HEK293 (cell line): Measurements from ENCODE around the gene ACTR1A.
A peak's percentile ranks its signal among the peaks of the same experiment; 100 is the strongest.

Experiments used
- CTCF ChIA-PET: fragments of 350-600 bp; formaldehyde crosslinking; extraction: SDS; loops from one replicate; lab custom pipeline; 2021; ENCODE audit warnings: antibody characterized with exemption; lab: Yijun Ruan, JAX
- POLR2A ChIA-PET: fragments of 300-600 bp; formaldehyde crosslinking; extraction: SDS; loops from one replicate; lab custom pipeline; 2020; ENCODE audit warnings: antibody characterized with exemption, inconsistent platforms; lab: Yijun Ruan, JAX
- H3K27ac ChIP-seq: fragments of 200-500 bp; sonication (Bioruptor generic); 2 replicates; pipeline ENCODE4 v1.5.1; 2014; ENCODE audit warnings: low read depth, low read length, control low read depth, inconsistent platforms; ENCODE audit errors: extremely low read depth
- H3K36me3 ChIP-seq, 2 experiments: fragments of 200-500 bp in 1 of 2; sonication (Bioruptor generic) in 1 of 2; 1 replicate in 1 of 2; 2 replicates in 1 of 2; pipeline ENCODE4 v1.5.1; 2014 to 2017; ENCODE audit warnings: inconsistent platforms in 2 of 2, low read length in 2 of 2; ENCODE audit not compliant: control insufficient read depth in 2 of 2, insufficient read depth in 1 of 2
- H3K4me1 ChIP-seq: fragments of 200-500 bp; sonication (Bioruptor generic); 2 replicates; pipeline ENCODE4 v1.5.1; 2014; ENCODE audit warnings: mild to moderate bottlenecking, low read length, inconsistent platforms; ENCODE audit not compliant: control insufficient read depth, insufficient read depth
- H3K4me3 ChIP-seq: 2 replicates; pipeline ENCODE4 v1.5.1; 2011; ENCODE audit warnings: low read depth, mild to moderate bottlenecking, control low read depth, low read length, moderate library complexity
- H3K9me3 ChIP-seq: fragments of 200-500 bp; sonication (Bioruptor generic); 2 replicates; pipeline ENCODE4 v1.5.1; 2014; ENCODE audit warnings: low read depth, low read length, inconsistent platforms; ENCODE audit not compliant: control insufficient read depth, insufficient read depth
- EGR2 ChIP-seq: fragments of 450-650 bp; formaldehyde crosslinking; IDR thresholded peaks from 2 replicates; pipeline ENCODE4 v1.5.1; 2016; ENCODE audit warnings: low read depth, missing biosample characterization, missing genetic modification characterization
- GFI1B ChIP-seq: fragments of 450-650 bp; formaldehyde crosslinking; IDR thresholded peaks from 2 replicates; pipeline ENCODE4 v1.5.1; 2016; ENCODE audit warnings: missing biosample characterization, missing genetic modification characterization
- KLF16 ChIP-seq: fragments of 450-650 bp; formaldehyde crosslinking; IDR thresholded peaks from 2 replicates; pipeline ENCODE4 v1.5.1; 2017; ENCODE audit warnings: missing biosample characterization, missing genetic modification characterization
- KLF8 ChIP-seq: fragments of 450-650 bp; formaldehyde crosslinking; IDR thresholded peaks from 2 replicates; pipeline ENCODE4 v1.5.1; 2016; ENCODE audit warnings: missing biosample characterization, missing genetic modification characterization
- MEIS1 ChIP-seq: sonication (generic); formaldehyde crosslinking; IDR thresholded peaks from 2 replicates; pipeline ENCODE4 v1.8.1; 2022; ENCODE audit warnings: missing genetic modification reagents, mild to moderate bottlenecking, borderline replicate concordance
- OVOL3 ChIP-seq: fragments of 450-650 bp; formaldehyde crosslinking; IDR thresholded peaks from 2 replicates; pipeline ENCODE4 v1.5.1; 2016; ENCODE audit warnings: missing biosample characterization, missing genetic modification characterization
- PRDM1 ChIP-seq: fragments of 450-650 bp; formaldehyde crosslinking; IDR thresholded peaks from 2 replicates; pipeline ENCODE4; 2016; ENCODE audit warnings: missing biosample characterization, missing genetic modification characterization
- SP2 ChIP-seq: fragments of 450-650 bp; formaldehyde crosslinking; IDR thresholded peaks from 2 replicates; pipeline ENCODE4 v1.5.1; 2016; ENCODE audit warnings: missing biosample characterization, missing genetic modification characterization
- WT1 ChIP-seq: fragments of 450-650 bp; formaldehyde crosslinking; IDR thresholded peaks from 2 replicates; pipeline ENCODE4 v1.5.1; 2016; ENCODE audit warnings: missing biosample characterization, missing genetic modification characterization
- ZBTB1 ChIP-seq: fragments of 450-650 bp; formaldehyde crosslinking; IDR thresholded peaks from 2 replicates; pipeline ENCODE4 v1.5.1; 2016; ENCODE audit warnings: missing biosample characterization, missing genetic modification characterization
- ZNF10 ChIP-seq: fragments of 450-650 bp; formaldehyde crosslinking; IDR thresholded peaks from 2 replicates; pipeline ENCODE4 v1.5.1; 2017; ENCODE audit warnings: missing biosample characterization, missing genetic modification characterization
- ZNF175 ChIP-seq: fragments of 450-650 bp; formaldehyde crosslinking; IDR thresholded peaks from 2 replicates; pipeline ENCODE4 v1.5.1; 2016; ENCODE audit warnings: missing biosample characterization, missing genetic modification characterization
- ZNF184 ChIP-seq: fragments of 450-650 bp; IDR thresholded peaks from 2 replicates; pipeline ENCODE4 v1.5.1; 2018; ENCODE audit warnings: missing biosample characterization, mild to moderate bottlenecking, missing genetic modification characterization
- ZNF529 ChIP-seq: fragments of 450-650 bp; formaldehyde crosslinking; IDR thresholded peaks from 2 replicates; pipeline ENCODE4 v1.5.1; 2017; ENCODE audit warnings: missing genetic modification characterization, missing biosample characterization; ENCODE audit not compliant: insufficient replicate concordance
- ZNF530 ChIP-seq: fragments of 450-650 bp; formaldehyde crosslinking; IDR thresholded peaks from 2 replicates; pipeline ENCODE4 v1.5.1; 2016; ENCODE audit warnings: low read depth, missing biosample characterization, missing genetic modification characterization
- ZNF544 ChIP-seq: fragments of 450-650 bp; formaldehyde crosslinking; IDR thresholded peaks from 2 replicates; pipeline ENCODE4 v1.5.0; 2017; ENCODE audit warnings: missing biosample characterization, missing genetic modification characterization
- ZNF560 ChIP-seq: fragments of 450-650 bp; formaldehyde crosslinking; IDR thresholded peaks from 2 replicates; pipeline ENCODE4 v1.5.1; 2017; ENCODE audit warnings: missing biosample characterization, missing genetic modification characterization, borderline replicate concordance
- ZNF701 ChIP-seq: fragments of 450-650 bp; formaldehyde crosslinking; IDR thresholded peaks from 2 replicates; pipeline ENCODE4 v1.5.1; 2016; ENCODE audit warnings: missing biosample characterization, missing genetic modification characterization
- TF ChIP-seq, protein P1 (sequence below): fragments of 450-650 bp; formaldehyde crosslinking; IDR thresholded peaks from 2 replicates; pipeline ENCODE4 v1.5.1; 2016; ENCODE audit warnings: missing biosample characterization, missing genetic modification characterization
- TF ChIP-seq, protein P2 (sequence below): fragments of 450-650 bp; formaldehyde crosslinking; IDR thresholded peaks from 2 replicates; pipeline ENCODE4 v1.5.1; 2016; ENCODE audit warnings: missing biosample characterization, missing genetic modification characterization
- TF ChIP-seq, protein P3 (sequence below): fragments of 450-650 bp; formaldehyde crosslinking; IDR thresholded peaks from 2 replicates; pipeline ENCODE4 v1.5.1; 2016; ENCODE audit warnings: missing biosample characterization, missing genetic modification characterization
- TF ChIP-seq, protein P4 (sequence below): fragments of 450-650 bp; formaldehyde crosslinking; IDR thresholded peaks from 2 replicates; pipeline ENCODE4 v1.5.1; 2016; ENCODE audit warnings: missing biosample characterization, missing genetic modification characterization
- TF ChIP-seq, protein P5 (sequence below): fragments of 450-650 bp; formaldehyde crosslinking; IDR thresholded peaks from 2 replicates; pipeline ENCODE4 v1.5.1; 2017; ENCODE audit warnings: missing biosample characterization, missing genetic modification characterization

ACTR1A gene

DNA sequence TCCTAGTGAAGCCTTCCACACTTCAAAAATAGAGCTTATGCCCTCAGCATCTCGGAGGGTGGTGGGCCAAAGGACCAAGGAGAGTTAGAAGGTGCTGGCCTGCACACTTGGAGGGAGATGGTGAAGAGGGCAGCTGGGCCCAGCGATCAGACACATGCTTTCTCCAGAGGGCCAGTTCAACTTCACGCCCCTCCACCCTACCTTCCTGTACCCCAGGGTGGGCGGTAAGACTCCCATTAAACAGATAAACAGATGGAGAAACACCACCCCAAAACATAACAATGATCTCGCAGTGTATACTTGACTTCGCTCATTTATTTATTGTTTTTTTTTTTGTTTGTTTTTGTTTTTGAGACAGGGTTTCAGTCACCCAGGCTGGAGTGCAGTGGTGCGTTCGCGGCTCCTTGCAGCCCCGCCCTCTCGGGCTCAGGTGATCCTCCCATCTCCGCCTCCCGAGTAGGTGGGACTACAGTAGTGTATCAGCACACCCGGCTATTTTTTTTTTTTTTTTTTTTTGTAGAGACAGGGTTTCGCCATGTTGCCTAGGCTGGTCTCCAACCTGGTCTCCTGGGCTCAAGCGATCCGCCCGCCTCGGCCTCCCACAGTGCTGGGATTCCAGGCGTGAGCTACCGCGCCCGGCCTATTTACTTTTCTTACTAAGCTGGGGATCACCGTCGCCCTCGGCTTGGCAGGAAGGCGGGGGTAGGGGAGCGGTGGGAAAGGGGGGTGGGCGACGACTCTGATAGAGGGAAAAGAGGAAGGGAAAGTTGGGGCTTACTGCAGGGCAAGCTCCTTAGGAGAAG is 53.0 kb downstream of the ACTR1A start (continued):
- TF ChIP-seq, protein P1, sequence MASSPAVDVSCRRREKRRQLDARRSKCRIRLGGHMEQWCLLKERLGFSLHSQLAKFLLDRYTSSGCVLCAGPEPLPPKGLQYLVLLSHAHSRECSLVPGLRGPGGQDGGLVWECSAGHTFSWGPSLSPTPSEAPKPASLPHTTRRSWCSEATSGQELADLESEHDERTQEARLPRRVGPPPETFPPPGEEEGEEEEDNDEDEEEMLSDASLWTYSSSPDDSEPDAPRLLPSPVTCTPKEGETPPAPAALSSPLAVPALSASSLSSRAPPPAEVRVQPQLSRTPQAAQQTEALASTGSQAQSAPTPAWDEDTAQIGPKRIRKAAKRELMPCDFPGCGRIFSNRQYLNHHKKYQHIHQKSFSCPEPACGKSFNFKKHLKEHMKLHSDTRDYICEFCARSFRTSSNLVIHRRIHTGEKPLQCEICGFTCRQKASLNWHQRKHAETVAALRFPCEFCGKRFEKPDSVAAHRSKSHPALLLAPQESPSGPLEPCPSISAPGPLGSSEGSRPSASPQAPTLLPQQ (tag by site-specific recombination), result 0 out of 2 replicates have a peak, but pooled peaks have one; percentile 17
- TF ChIP-seq EGR2 (tag by site-specific recombination) (peak; percentile 75), SP2 (tag by site-specific recombination) (peak; percentile 82), ZBTB1 (tag by site-specific recombination) (no peak), OVOL3 (tag by site-specific recombination) (no peak)
- TF ChIP-seq, protein P2, sequence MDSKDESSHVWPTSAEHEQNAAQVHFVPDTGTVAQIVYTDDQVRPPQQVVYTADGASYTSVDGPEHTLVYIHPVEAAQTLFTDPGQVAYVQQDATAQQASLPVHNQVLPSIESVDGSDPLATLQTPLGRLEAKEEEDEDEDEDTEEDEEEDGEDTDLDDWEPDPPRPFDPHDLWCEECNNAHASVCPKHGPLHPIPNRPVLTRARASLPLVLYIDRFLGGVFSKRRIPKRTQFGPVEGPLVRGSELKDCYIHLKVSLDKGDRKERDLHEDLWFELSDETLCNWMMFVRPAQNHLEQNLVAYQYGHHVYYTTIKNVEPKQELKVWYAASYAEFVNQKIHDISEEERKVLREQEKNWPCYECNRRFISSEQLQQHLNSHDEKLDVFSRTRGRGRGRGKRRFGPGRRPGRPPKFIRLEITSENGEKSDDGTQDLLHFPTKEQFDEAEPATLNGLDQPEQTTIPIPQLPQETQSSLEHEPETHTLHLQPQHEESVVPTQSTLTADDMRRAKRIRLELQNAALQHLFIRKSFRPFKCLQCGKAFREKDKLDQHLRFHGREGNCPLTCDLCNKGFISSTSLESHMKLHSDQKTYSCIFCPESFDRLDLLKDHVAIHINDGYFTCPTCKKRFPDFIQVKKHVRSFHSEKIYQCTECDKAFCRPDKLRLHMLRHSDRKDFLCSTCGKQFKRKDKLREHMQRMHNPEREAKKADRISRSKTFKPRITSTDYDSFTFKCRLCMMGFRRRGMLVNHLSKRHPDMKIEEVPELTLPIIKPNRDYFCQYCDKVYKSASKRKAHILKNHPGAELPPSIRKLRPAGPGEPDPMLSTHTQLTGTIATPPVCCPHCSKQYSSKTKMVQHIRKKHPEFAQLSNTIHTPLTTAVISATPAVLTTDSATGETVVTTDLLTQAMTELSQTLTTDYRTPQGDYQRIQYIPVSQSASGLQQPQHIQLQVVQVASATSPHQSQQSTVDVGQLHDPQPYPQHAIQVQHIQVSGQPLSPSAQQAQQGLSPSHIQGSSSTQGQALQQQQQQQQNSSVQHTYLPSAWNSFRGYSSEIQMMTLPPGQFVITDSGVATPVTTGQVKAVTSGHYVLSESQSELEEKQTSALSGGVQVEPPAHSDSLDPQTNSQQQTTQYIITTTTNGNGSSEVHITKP (tag by site-specific recombination), result peak; percentile 95

DNA sequence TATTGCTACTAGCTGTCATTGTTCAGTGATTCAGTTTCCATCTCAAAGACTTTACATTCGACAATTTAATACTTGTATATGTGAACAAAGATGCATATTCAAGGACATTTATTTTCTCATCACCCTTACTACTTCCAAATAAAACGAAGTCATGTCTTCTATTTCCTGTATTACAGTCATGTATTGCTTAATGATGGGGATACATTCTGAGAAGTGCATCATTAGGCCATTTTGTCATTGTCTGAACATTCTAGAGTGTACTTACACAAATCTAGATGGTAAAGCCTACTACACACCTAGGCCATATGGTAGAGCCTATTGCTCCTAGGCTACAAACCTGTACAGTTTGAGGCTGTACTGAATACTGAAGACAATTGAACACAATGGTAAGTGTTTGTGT is 57.7 kb downstream of the ACTR1A start:
- Histone ChIP-seq H3K9me3 (no peaks in the 10 kb centered on the region), H3K36me3 (no peaks in the 10 kb centered on the region), H3K4me3 (no peak overlapping the region), H3K27ac (no peak overlapping the region), H3K4me1 (no peaks in the 10 kb centered on the region; the same call in 1 of the 2 replicates)
- ChIA-PET POLR2A (interaction anchor here (1.1 kb wide), 1 partner anchor 12 kb away, joined by 3 read pairs; the partner anchor contains the start of gene CUEDC2), CTCF (no interaction called here)
- no peak for TF ChIP-seq ZNF10
- no peak for TF ChIP-seq ZNF560 (tag by site-specific recombination)
- TF ChIP-seq, protein P3, sequence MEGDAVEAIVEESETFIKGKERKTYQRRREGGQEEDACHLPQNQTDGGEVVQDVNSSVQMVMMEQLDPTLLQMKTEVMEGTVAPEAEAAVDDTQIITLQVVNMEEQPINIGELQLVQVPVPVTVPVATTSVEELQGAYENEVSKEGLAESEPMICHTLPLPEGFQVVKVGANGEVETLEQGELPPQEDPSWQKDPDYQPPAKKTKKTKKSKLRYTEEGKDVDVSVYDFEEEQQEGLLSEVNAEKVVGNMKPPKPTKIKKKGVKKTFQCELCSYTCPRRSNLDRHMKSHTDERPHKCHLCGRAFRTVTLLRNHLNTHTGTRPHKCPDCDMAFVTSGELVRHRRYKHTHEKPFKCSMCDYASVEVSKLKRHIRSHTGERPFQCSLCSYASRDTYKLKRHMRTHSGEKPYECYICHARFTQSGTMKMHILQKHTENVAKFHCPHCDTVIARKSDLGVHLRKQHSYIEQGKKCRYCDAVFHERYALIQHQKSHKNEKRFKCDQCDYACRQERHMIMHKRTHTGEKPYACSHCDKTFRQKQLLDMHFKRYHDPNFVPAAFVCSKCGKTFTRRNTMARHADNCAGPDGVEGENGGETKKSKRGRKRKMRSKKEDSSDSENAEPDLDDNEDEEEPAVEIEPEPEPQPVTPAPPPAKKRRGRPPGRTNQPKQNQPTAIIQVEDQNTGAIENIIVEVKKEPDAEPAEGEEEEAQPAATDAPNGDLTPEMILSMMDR (tag by site-specific recombination), result no peak
- TF ChIP-seq ZNF175 (tag by site-specific recombination), result no peak
- no peak for TF ChIP-seq EGR2 (tag by site-specific recombination)
- TF ChIP-seq ZNF530 (tag by site-specific recombination), result no peak
- TF ChIP-seq MEIS1 (CRISPR knock-in tag), result no peak
- no peak for TF ChIP-seq ZNF701 (tag by site-specific recombination)
- TF ChIP-seq WT1 (tag by site-specific recombination), result no peak
- TF ChIP-seq ZNF529, result no peak
- TF ChIP-seq, protein P4, sequence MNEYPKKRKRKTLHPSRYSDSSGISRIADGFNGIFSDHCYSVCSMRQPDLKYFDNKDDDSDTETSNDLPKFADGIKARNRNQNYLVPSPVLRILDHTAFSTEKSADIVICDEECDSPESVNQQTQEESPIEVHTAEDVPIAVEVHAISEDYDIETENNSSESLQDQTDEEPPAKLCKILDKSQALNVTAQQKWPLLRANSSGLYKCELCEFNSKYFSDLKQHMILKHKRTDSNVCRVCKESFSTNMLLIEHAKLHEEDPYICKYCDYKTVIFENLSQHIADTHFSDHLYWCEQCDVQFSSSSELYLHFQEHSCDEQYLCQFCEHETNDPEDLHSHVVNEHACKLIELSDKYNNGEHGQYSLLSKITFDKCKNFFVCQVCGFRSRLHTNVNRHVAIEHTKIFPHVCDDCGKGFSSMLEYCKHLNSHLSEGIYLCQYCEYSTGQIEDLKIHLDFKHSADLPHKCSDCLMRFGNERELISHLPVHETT (tag by site-specific recombination), result no peak
- TF ChIP-seq KLF8 (tag by site-specific recombination), result no peak
- TF ChIP-seq, protein P5, sequence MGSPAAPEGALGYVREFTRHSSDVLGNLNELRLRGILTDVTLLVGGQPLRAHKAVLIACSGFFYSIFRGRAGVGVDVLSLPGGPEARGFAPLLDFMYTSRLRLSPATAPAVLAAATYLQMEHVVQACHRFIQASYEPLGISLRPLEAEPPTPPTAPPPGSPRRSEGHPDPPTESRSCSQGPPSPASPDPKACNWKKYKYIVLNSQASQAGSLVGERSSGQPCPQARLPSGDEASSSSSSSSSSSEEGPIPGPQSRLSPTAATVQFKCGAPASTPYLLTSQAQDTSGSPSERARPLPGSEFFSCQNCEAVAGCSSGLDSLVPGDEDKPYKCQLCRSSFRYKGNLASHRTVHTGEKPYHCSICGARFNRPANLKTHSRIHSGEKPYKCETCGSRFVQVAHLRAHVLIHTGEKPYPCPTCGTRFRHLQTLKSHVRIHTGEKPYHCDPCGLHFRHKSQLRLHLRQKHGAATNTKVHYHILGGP (tag by site-specific recombination), result no peak
- no peak for TF ChIP-seq PRDM1
- TF ChIP-seq KLF16 (tag by site-specific recombination), result no peak
- no peak for TF ChIP-seq ZNF184
- TF ChIP-seq ZNF544 (tag by site-specific recombination), result no peak
- no peak for TF ChIP-seq GFI1B (tag by site-specific recombination)
